Tibial nerve (tissue), 4 donors: ENCODE results near the gene DCAF11.

Source experiments
- CTCF ChIP-seq, 5 experiments: fragments of 200-600 bp in 3 of 5; fragments of 450-650 bp in 2 of 5; sonication (generic) in 3 of 5; IDR thresholded peaks; one replicate each; pipeline ENCODE4 v1.5.1; 2016 to 2019; ENCODE audit warnings: antibody characterized with exemption in 5 of 5, mild to moderate bottlenecking in 3 of 5, moderate library complexity in 2 of 5
- EP300 ChIP-seq, 2 donors: sonication (generic); formaldehyde crosslinking; IDR thresholded peaks; one replicate each; pipeline ENCODE4 v1.6.1; 2017; ENCODE audit warnings: antibody characterized with exemption in 2 of 2, mild to moderate bottlenecking in 1 of 2
- POLR2A ChIP-seq, 2 donors: fragments of 450-650 bp; IDR thresholded peaks; one replicate each; pipeline ENCODE4 v1.6.1; 2017; ENCODE audit warnings: antibody characterized with exemption in 2 of 2, mild to moderate bottlenecking in 2 of 2, moderate library complexity in 2 of 2

- TF ChIP-seq CTCF (IDR thresholded peaks at IDR 0.05) (no peak), POLR2A (IDR thresholded peaks at IDR 0.05) (no peak), EP300 (IDR thresholded peaks at IDR 0.05) (no peak)
These were observed 29.4 kb upstream of the DCAF11 start for GRCh38 chr14:24085215-24085614.
